Measurements from ENCODE around the gene ANO8.

The ANO8 gene

DNA sequence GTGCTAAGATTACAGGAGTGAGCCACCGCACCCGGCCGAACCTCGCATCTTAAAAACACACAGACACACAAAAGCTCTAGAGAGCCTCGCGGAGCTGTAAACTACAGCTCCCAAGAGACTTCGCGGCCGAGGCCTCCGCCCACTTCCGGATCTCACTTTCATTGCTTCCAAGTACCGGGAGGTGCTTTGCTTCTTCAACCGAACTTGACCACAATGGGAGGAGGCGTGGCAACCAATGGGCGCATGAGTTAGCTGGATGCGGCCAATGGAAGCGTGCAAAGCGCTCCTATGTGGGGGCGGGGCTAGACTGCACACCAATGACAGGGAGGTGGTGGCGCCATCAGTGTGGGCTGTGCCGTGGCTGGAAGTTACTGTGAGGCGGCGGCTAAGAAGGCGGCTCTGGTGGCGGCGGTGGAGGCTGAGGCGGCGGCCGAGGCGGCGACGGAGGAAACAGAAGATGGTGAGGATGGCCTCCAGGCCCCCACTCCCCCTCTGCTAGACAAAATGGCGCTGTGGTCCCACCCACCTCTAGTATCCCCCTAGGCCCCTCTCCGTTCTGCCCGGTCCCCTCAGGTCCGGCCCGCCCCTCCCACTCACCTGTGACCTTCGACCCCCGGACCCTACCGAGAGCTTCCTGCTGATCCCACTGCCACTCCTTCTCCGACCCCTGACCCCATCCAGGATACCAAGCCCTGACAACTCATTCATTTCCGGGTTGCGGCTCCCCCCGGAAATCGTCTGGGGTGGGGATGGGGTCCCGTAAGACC, 25.3 kb downstream of the ANO8 start, which contains the start of gene DDA1:
DDA1 (plus strand) TSS at position 366 of the 767 bp plus-strand sequence; CDS start at position 458, 92 bp downstream.
- Mint-ChIP-seq H3K9me3 (no peaks in the 10 kb centered on the region), H3K4me1 (peaks cover 49% of the 10 kb centered on the region), H3K36me3 (ENCODE audit: low read depth) (peaks cover 14% of the 10 kb centered on the region), H3K27me3 (ENCODE audit: low read depth, poor library complexity) (no peaks in the 10 kb centered on the region), H3K4me3 (peak within 1 kb of the TSS; percentile 93), H3K27ac (peak within 1 kb of the TSS; percentile 84)
- TF ChIP-seq, protein P1, sequence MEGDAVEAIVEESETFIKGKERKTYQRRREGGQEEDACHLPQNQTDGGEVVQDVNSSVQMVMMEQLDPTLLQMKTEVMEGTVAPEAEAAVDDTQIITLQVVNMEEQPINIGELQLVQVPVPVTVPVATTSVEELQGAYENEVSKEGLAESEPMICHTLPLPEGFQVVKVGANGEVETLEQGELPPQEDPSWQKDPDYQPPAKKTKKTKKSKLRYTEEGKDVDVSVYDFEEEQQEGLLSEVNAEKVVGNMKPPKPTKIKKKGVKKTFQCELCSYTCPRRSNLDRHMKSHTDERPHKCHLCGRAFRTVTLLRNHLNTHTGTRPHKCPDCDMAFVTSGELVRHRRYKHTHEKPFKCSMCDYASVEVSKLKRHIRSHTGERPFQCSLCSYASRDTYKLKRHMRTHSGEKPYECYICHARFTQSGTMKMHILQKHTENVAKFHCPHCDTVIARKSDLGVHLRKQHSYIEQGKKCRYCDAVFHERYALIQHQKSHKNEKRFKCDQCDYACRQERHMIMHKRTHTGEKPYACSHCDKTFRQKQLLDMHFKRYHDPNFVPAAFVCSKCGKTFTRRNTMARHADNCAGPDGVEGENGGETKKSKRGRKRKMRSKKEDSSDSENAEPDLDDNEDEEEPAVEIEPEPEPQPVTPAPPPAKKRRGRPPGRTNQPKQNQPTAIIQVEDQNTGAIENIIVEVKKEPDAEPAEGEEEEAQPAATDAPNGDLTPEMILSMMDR (IDR thresholded peaks at IDR 0.05) = no peak
- peak; percentile 97 for DNase-seq

DNA sequence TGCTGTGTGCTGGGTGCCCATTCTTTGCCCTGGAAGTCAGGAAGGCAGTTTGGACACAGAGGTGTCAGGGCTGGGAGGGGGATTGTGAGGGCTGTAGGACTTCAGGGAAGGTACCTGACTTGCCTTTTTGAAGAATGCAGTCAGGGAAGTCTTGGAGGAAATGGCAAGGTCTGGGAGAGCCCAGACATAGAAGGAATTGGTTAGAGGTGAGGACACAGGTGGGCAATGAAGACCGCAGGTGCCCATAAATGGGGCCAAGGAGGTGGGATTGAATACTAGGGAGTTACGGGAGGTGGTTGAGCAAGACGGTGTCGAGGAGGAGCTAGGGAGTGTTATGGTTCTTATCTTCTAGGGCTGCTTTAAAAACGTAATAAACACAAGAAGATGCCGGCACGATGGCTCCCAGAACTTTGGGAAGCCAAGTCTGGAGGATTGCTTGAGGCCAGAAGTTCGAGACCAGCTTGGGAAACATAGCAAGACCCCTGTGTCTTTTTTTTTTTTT, 26.7 kb downstream of the ANO8 start:
- Mint-ChIP-seq H3K9me3 (no peaks in the 10 kb centered on the region), H3K27ac (no peak overlapping the region), H3K4me1 (peaks cover 57% of the 10 kb centered on the region), H3K27me3 (ENCODE audit: low read depth, poor library complexity) (no peaks in the 10 kb centered on the region), H3K36me3 (ENCODE audit: low read depth) (peaks cover 6% of the 10 kb centered on the region), H3K4me3 (peak overlapping the region; percentile 86)
- TF ChIP-seq, protein P1 (IDR thresholded peaks at IDR 0.05) = no peak
- no peak for DNase-seq

DNA sequence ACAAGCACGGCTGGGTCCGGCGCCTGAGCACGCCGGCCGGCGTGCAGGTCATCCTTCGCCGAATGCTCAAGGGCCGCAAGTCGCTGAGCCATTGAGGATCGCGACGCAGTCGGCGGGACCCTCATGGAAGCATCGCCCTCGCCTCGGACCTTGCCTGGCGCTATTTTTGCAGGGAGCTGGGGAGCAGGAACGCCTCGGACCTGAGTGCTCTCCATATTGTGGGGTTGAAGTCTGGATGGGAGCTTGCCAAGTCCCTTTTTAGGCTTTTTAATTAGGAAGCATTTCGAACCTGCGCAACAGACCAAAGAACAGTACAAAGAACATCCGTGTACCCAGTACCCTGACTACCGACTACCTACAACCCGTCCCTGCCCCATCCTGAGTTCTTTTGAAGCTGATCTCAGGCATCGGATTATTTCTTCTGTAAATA, 28.4 kb downstream of the ANO8 start:
- DNase-seq = peak; percentile 63
- peaks cover under 1% of the 10 kb centered on the region for H3K36me3 Mint-ChIP-seq (ENCODE audit: low read depth)
- H3K4me3 Mint-ChIP-seq = peak overlapping the region; percentile 86
- H3K27ac Mint-ChIP-seq = peak overlapping the region; percentile 61
- H3K4me1 Mint-ChIP-seq = peaks cover 57% of the 10 kb centered on the region
- no peaks in the 10 kb centered on the region for H3K9me3 Mint-ChIP-seq
- TF ChIP-seq, protein P1 (IDR thresholded peaks at IDR 0.05) = no peak
- peaks cover 3% of the 10 kb centered on the region for H3K27me3 Mint-ChIP-seq (ENCODE audit: low read depth, poor library complexity)

DNA sequence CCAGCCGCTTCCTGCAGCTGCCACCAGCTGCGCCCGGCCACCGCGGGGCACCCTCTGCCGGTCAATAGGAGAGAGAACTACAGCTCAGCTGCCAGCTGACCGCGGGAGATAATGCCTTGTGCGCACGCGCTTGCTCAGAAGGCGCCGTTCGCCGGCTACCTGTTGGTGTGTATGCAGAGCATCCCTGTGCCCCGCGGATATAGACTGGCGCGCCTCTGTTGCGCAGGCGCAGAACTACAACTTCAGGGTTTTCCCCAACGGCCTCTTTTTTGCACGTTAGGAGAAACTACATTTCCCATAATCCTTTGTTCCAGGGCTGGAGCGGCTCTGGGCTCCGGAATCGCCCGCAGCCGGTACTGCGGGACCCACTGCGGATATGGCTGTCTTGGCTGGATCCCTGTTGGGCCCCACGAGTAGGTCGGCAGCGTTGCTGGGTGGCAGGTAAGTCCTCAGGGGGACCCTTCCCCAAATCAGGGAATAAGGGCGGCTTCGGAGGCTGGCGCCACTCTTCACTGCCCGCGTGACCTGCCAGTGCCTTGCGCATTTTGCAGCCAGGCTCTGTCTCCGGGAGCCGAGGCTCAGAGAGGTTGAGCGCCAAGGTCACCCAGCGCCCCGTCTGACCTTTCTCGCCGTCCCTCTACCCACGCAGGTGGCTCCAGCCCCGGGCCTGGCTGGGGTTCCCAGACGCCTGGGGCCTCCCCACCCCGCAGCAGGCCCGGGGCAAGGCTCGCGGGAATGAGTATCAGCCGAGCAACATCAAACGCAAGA, 29.0 kb downstream of the ANO8 start, which contains the start of gene MRPL34:
MRPL34 (plus strand) TSS at position 356 of the 768 bp plus-strand sequence; CDS start at position 377, 21 bp downstream.
- H3K27ac Mint-ChIP-seq = peak within 1 kb of the TSS; percentile 97
- DNase-seq = peak; percentile 96
- no peaks in the 10 kb centered on the region for H3K9me3 Mint-ChIP-seq
- peaks cover 3% of the 10 kb centered on the region for H3K27me3 Mint-ChIP-seq (ENCODE audit: low read depth, poor library complexity)
- peaks cover 53% of the 10 kb centered on the region for H3K4me1 Mint-ChIP-seq
- TF ChIP-seq, protein P1 (IDR thresholded peaks at IDR 0.05) = peak; percentile 69
- peak within 1 kb of the TSS; percentile 86 for H3K4me3 Mint-ChIP-seq
- peaks cover 2% of the 10 kb centered on the region for H3K36me3 Mint-ChIP-seq (ENCODE audit: low read depth)

DNA sequence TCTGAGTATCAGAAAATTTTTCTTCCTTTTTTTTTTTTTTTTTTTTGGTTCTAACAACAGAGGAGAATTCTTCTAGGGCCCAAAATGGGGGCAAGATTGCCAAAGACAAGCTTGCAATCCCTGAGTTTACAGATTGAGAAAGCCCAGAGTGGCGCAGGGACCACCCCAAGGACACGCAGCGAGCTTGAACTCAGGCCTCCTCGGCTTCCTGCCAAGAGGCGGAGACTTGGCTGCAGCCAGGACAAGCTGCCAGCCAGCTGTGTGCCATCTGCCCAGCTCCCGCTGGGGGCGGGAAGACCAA, 29.5 kb downstream of the ANO8 start:
- TF ChIP-seq, protein P1 (IDR thresholded peaks at IDR 0.05) = no peak
- Mint-ChIP-seq H3K27ac (peak overlapping the region; percentile 93), H3K36me3 (ENCODE audit: low read depth) (peaks cover 8% of the 10 kb centered on the region), H3K4me3 (peak overlapping the region; percentile 86), H3K9me3 (no peaks in the 10 kb centered on the region), H3K4me1 (peaks cover 48% of the 10 kb centered on the region), H3K27me3 (ENCODE audit: low read depth, poor library complexity) (peaks cover 3% of the 10 kb centered on the region)
- DNase-seq = no peak

All from nephron progenitor cell (in vitro differentiated cells).